OCI-LY3 (cell line): ENCODE measurements around the gene ARID5B.

ENCODE experiments used
- H2AFZ ChIP-seq: fragments of 200-600, 300-600 bp; shearing (Covaris generic); 2 replicates; pipeline ENCODE4 v1.6.0; 2014; ENCODE audit warnings: antibody characterized with exemption, low read depth, low read length
- H3K27ac ChIP-seq: fragments of 200-600, 300-600 bp; sonication (generic); 2 replicates; pipeline ENCODE4 v1.5.1; 2014; ENCODE audit warnings: mild to moderate bottlenecking, low read length, moderate library complexity, mixed read lengths
- H3K27me3 ChIP-seq: fragments of 200-600, 300-600 bp; sonication (generic); 2 replicates; pipeline ENCODE4 v1.6.1; 2014; ENCODE audit warnings: low read depth, low read length, mixed read lengths
- H3K36me3 ChIP-seq: fragments of 200-600, 300-600 bp; sonication (generic); replicated peaks from 2 replicates; pipeline ENCODE3; 2014; ENCODE audit warnings: low read depth, low read length, mixed read lengths
- H3K4me1 ChIP-seq: fragments of 300-600, 200-600 bp; sonication (generic); 2 replicates; pipeline ENCODE4 v1.6.1; 2014; ENCODE audit warnings: low read length, mixed read lengths
- H3K4me2 ChIP-seq: fragments of 200-600, 300-600 bp; sonication (generic); 2 replicates; pipeline ENCODE4 v1.6.1; 2014; ENCODE audit warnings: low read length, mixed read lengths
- H3K4me3 ChIP-seq: fragments of 300-600, 200-600 bp; sonication (generic); 2 replicates; pipeline ENCODE4 v1.5.1; 2014; ENCODE audit warnings: antibody characterized with exemption, mild to moderate bottlenecking, low read length, moderate library complexity
- H3K79me2 ChIP-seq: fragments of 300-600, 200-600 bp; shearing (Covaris generic); 2 replicates; pipeline ENCODE4 v1.6.1; 2014; ENCODE audit warnings: mild to moderate bottlenecking, low read length, mixed read lengths
- H3K9ac ChIP-seq: fragments of 300-600, 200-600 bp; shearing (Covaris generic); 2 replicates; pipeline ENCODE4 v1.6.0; 2014; ENCODE audit warnings: mild to moderate bottlenecking, low read length, moderate library complexity
- H3K9me3 ChIP-seq: fragments of 200-600, 300-600 bp; shearing (Covaris generic); 2 replicates; pipeline ENCODE4 v1.6.1; 2014; ENCODE audit warnings: low read length, mixed read lengths; ENCODE audit not compliant: insufficient read depth
- H4K20me1 ChIP-seq: fragments of 200-600, 300-600 bp; sonication (generic); 2 replicates; pipeline ENCODE4 v1.6.1; 2016; ENCODE audit warnings: low read length, mixed read lengths; ENCODE audit not compliant: insufficient read depth
- CTCF ChIP-seq: fragments of 200-600, 300-600 bp; sonication (generic); IDR thresholded peaks from 2 replicates; pipeline ENCODE4 v1.5.1; 2014; ENCODE audit warnings: antibody characterized with exemption, low read length, low read depth
- EZH2phosphoT487 ChIP-seq: fragments of 200-600 bp; shearing (Covaris generic); IDR thresholded peaks from 2 replicates; pipeline ENCODE4 v1.6.1; 2018; ENCODE audit warnings: antibody characterized with exemption, mixed run types, low read depth

ARID5B gene

GRCh38 chr10:61910226-61910805 is 8.8 kb downstream of the ARID5B start:
- Histone ChIP-seq H3K27me3 (no peaks in the 10 kb centered on the region), H3K4me1 (peaks cover 5% of the 10 kb centered on the region), H3K79me2 (peaks cover 5% of the 10 kb centered on the region), H3K27ac (no peak overlapping the region), H3K4me2 (no peak overlapping the region), H3K9me3 (no peaks in the 10 kb centered on the region), H3K36me3 (peaks cover 4% of the 10 kb centered on the region), H2AFZ (no peak overlapping the region), H3K9ac (no peak overlapping the region), H4K20me1 (no peaks in the 10 kb centered on the region), H3K4me3 (no peak overlapping the region)
- no peak for TF ChIP-seq CTCF
- TF ChIP-seq EZH2phosphoT487 = no peak

GRCh38 chr10:61910894-61911293 is 9.4 kb downstream of the ARID5B start:
- Histone ChIP-seq H3K9me3 (no peaks in the 10 kb centered on the region), H3K27me3 (no peaks in the 10 kb centered on the region), H3K4me1 (0 out of 2 replicates have a peak, but pooled peaks cover 2% of the 10 kb centered on the region), H3K27ac (no peak overlapping the region), H3K79me2 (peaks cover 5% of the 10 kb centered on the region), H3K4me2 (no peak overlapping the region), H4K20me1 (no peaks in the 10 kb centered on the region), H3K36me3 (peaks cover 4% of the 10 kb centered on the region), H2AFZ (no peak overlapping the region), H3K4me3 (no peak overlapping the region), H3K9ac (no peak overlapping the region)
- TF ChIP-seq CTCF (no peak), EZH2phosphoT487 (no peak)

GRCh38 chr10:61911425-61911824 is 9.9 kb downstream of the ARID5B start:
- no peaks in the 10 kb centered on the region for H4K20me1 ChIP-seq
- no peak for TF ChIP-seq CTCF
- no peak for TF ChIP-seq EZH2phosphoT487
- no peak overlapping the region for H2AFZ ChIP-seq
- H3K4me3 ChIP-seq = no peak overlapping the region
- peaks cover 2% of the 10 kb centered on the region for H3K79me2 ChIP-seq
- no peaks in the 10 kb centered on the region for H3K9me3 ChIP-seq
- H3K36me3 ChIP-seq = peaks cover 4% of the 10 kb centered on the region
- H3K27me3 ChIP-seq = no peaks in the 10 kb centered on the region
- no peak overlapping the region for H3K4me2 ChIP-seq
- 0 out of 2 replicates have a peak, but pooled peaks cover 2% of the 10 kb centered on the region for H3K4me1 ChIP-seq
- no peak overlapping the region for H3K27ac ChIP-seq
- H3K9ac ChIP-seq = no peak overlapping the region

DNA sequence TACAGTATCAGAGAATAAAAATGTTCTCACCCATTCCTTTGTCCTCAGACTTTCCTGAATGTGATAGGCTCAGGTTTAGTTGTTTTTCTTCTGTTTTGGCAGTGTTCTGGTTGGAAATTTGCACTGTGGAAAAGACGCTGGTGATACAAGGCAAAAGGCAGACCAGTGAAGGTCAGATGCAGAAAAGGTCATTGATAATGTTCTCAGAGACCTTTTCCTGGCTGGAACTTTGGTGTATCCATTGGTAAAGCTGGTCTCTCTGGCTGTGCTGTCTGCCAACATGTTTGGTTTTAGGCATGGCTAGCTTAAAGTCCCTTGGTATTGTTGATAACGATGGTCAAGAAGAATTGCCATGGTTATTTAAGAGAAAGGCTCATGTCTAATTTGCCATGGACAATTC is 11.5 kb downstream of the ARID5B start:
- Histone ChIP-seq H4K20me1 (no peaks in the 10 kb centered on the region), H3K27ac (no peak overlapping the region), H3K4me2 (no peak overlapping the region), H3K4me3 (no peak overlapping the region), H3K9me3 (no peaks in the 10 kb centered on the region), H3K9ac (no peak overlapping the region), H3K79me2 (no peaks in the 10 kb centered on the region; the same call in 1 of the 2 replicates), H3K36me3 (peaks cover 9% of the 10 kb centered on the region), H3K4me1 (0 out of 2 replicates have a peak, but pooled peaks cover 2% of the 10 kb centered on the region), H3K27me3 (no peaks in the 10 kb centered on the region), H2AFZ (no peak overlapping the region)
- TF ChIP-seq EZH2phosphoT487 = no peak
- no peak for TF ChIP-seq CTCF
